ENCODE results near the gene SULF2. TPM values are rescaled to one million over a fixed set of nuclear protein-coding genes. Genes with fewer than 3 reads are reported as not detected.
"Not testable (repeated sequence)": the region's sequence is repeated elsewhere in the genome, so short reads cannot be mapped to it uniquely, and the experiment has no call there.

SULF2 gene
- total and polyA plus RNA-seq, 4 donors = 8.1 to 25.4 (median 12.0) TPM

GRCh38 chr20:47805951-47806350 lies 20.7 kb upstream of the SULF2 start:
- DNase-seq (ENCODE audit: low spot score) = no peak
- TF ChIP-seq NR2F2 (IDR thresholded peaks at IDR 0.05) (no peak), CTCF (IDR thresholded peaks at IDR 0.05; ENCODE audit: low read depth, low read length, missing input control) (no peak), YY1 (IDR thresholded peaks at IDR 0.05) (no peak), FOXA1 (IDR thresholded peaks at IDR 0.05) (no peak), RAD21 (IDR thresholded peaks at IDR 0.05) (no peak), SP1 (IDR thresholded peaks at IDR 0.05) (no peak), JUND (IDR thresholded peaks at IDR 0.05) (no peak), EGR1 (IDR thresholded peaks at IDR 0.05; ENCODE audit: low read depth in 2 of 2) (no peak), TAF1 (conservative IDR thresholded peaks at IDR 0.05) (no peak), REST (IDR thresholded peaks at IDR 0.05) (no peak), HNF4G (IDR thresholded peaks at IDR 0.05) (no peak), MAX (IDR thresholded peaks at IDR 0.05) (no peak), ATF3 (IDR thresholded peaks at IDR 0.05) (no peak), RXRA (IDR thresholded peaks at IDR 0.05) (no peak), GABPA (IDR thresholded peaks at IDR 0.05 in 1 of 2, conservative IDR thresholded peaks at IDR 0.05 in 1 of 2) (no peak), FOXA2 (IDR thresholded peaks at IDR 0.05) (no peak)
- Histone ChIP-seq H3K27ac (ENCODE audit: low read depth in 1 of 2, low read length in 2 of 2) (no peak overlapping the region), H3K4me3 (ENCODE audit: low read depth in 1 of 3, low read length in 3 of 3) (no peak overlapping the region), H3K27me3 (ENCODE audit: control insufficient read depth in 4 of 4, insufficient read depth in 4 of 4, low read length in 3 of 4) (peaks cover 0 to 5% (median 0%) of the 10 kb centered on the region in 4 donors), H3K9me3 (ENCODE audit: control insufficient read depth in 4 of 4, low read length in 3 of 4) (no peaks in the 10 kb centered on the region), H3K36me3 (ENCODE audit: control insufficient read depth in 4 of 4, insufficient read depth in 3 of 4, low read depth in 1 of 4, low read length in 3 of 4) (no peaks in the 10 kb centered on the region), H3K9ac (ENCODE audit: low read depth in 1 of 2, low read length in 2 of 2) (no peak overlapping the region), H3K4me1 (ENCODE audit: control insufficient read depth in 4 of 4, insufficient read depth in 4 of 4, low read length in 3 of 4) (no peaks in the 10 kb centered on the region)
- 39% methylated on average over 14 of the region's 14 CpGs for WGBS

- 90% methylated on average over 7 of the region's 7 CpGs for WGBS
- not testable (repeated sequence) for H3K36me3 ChIP-seq (ENCODE audit: control insufficient read depth in 4 of 4, insufficient read depth in 3 of 4, low read depth in 1 of 4, low read length in 3 of 4); H3K27me3 ChIP-seq (ENCODE audit: control insufficient read depth in 4 of 4, insufficient read depth in 4 of 4, low read length in 3 of 4); H3K9ac ChIP-seq (ENCODE audit: low read depth in 1 of 2, low read length in 2 of 2); H3K9me3 ChIP-seq (ENCODE audit: control insufficient read depth in 4 of 4, low read length in 3 of 4); DNase-seq (ENCODE audit: low spot score); H3K4me1 ChIP-seq (ENCODE audit: control insufficient read depth in 4 of 4, insufficient read depth in 4 of 4, low read length in 3 of 4); H3K4me3 ChIP-seq (ENCODE audit: low read depth in 1 of 3, low read length in 3 of 3); H3K27ac ChIP-seq (ENCODE audit: low read depth in 1 of 2, low read length in 2 of 2)
Measured at GRCh38 chr20:47804972-47805371, 19.7 kb upstream of the SULF2 start.

- H3K4me1 ChIP-seq (ENCODE audit: control insufficient read depth in 4 of 4, insufficient read depth in 4 of 4, low read length in 3 of 4); H3K27ac ChIP-seq (ENCODE audit: low read depth in 1 of 2, low read length in 2 of 2); DNase-seq (ENCODE audit: low spot score); H3K9ac ChIP-seq (ENCODE audit: low read depth in 1 of 2, low read length in 2 of 2); H3K36me3 ChIP-seq (ENCODE audit: control insufficient read depth in 4 of 4, insufficient read depth in 3 of 4, low read depth in 1 of 4, low read length in 3 of 4); H3K27me3 ChIP-seq (ENCODE audit: control insufficient read depth in 4 of 4, insufficient read depth in 4 of 4, low read length in 3 of 4); H3K4me3 ChIP-seq (ENCODE audit: low read depth in 1 of 3, low read length in 3 of 3); H3K9me3 ChIP-seq (ENCODE audit: control insufficient read depth in 4 of 4, low read length in 3 of 4): not testable (repeated sequence)
- 86% methylated on average over 15 of the region's 15 CpGs for WGBS
Measured at GRCh38 chr20:47804224-47804825, 19.0 kb upstream of the SULF2 start.
